Keratinocyte (primary cell): ENCODE data around the gene NR1H2. TPM values are rescaled to one million over a fixed set of nuclear protein-coding genes. Genes with fewer than 3 reads are reported as not detected.

Source experiments
- DNase-seq: peaks from one replicate; pipeline ENCODE4 v3.0.0-alpha.2; 2011; ENCODE audit warnings: low read depth, missing footprints, low spot score
- FAIRE-seq: peaks from 2 replicates; lab custom pipeline; 2011; peaks lifted over from hg19 to GRCh38; lab: Jason Lieb, UNC
- H2AFZ ChIP-seq: 2 replicates; pipeline ENCODE4 v1.6.0; 2012; ENCODE audit warnings: low read length, control low read depth, inconsistent platforms; ENCODE audit not compliant: control insufficient read depth
- H3K27ac ChIP-seq: 2 replicates; pipeline ENCODE4 v1.5.1; 2011; ENCODE audit warnings: low read length; ENCODE audit not compliant: control insufficient read depth, insufficient read depth
- H3K27me3 ChIP-seq: 3 replicates; pipeline ENCODE4 v1.6.0; 2011; ENCODE audit warnings: low read length; ENCODE audit not compliant: control insufficient read depth, insufficient read depth; ENCODE audit errors: extremely low read depth
- H3K36me3 ChIP-seq, 2 experiments: 2 replicates in 1 of 2; 3 replicates in 1 of 2; pipeline ENCODE4 v1.5.1; 2011; ENCODE audit warnings: low read length in 2 of 2, mild to moderate bottlenecking in 1 of 2; ENCODE audit not compliant: control insufficient read depth in 2 of 2, insufficient read depth in 2 of 2; ENCODE audit errors: extremely low read depth in 1 of 2
- H3K4me1 ChIP-seq: 3 replicates; pipeline ENCODE4 v1.5.1; 2011; ENCODE audit warnings: low read length; ENCODE audit not compliant: control insufficient read depth, insufficient read depth; ENCODE audit errors: extremely low read depth
- H3K4me2 ChIP-seq: 3 replicates; pipeline ENCODE4 v1.6.0; 2011; ENCODE audit warnings: low read depth, low read length; ENCODE audit not compliant: control insufficient read depth, insufficient read depth; ENCODE audit errors: extremely low read depth
- H3K4me3 ChIP-seq, 3 experiments: fragments of 200-600 bp in 1 of 3; sonication (generic) in 1 of 3; 2 replicates in 2 of 3; 3 replicates in 1 of 3; pipeline ENCODE4 v1.5.1; 2011 to 2016; ENCODE audit warnings: low read length in 3 of 3, mild to moderate bottlenecking in 3 of 3, control low read depth in 2 of 3, inconsistent platforms in 1 of 3, low read depth in 1 of 3, mixed read lengths in 1 of 3, mixed run types in 1 of 3, moderate library complexity in 1 of 3; ENCODE audit not compliant: control insufficient read depth in 2 of 3, insufficient read depth in 2 of 3; ENCODE audit errors: extremely low read depth in 1 of 3
- H3K79me2 ChIP-seq: 2 replicates; pipeline ENCODE4 v1.6.0; 2012; ENCODE audit warnings: low read length; ENCODE audit not compliant: control insufficient read depth, insufficient read depth
- H3K9ac ChIP-seq: 3 replicates; pipeline ENCODE4 v1.6.0; 2011; ENCODE audit warnings: low read length; ENCODE audit not compliant: control insufficient read depth, insufficient read depth; ENCODE audit errors: extremely low read depth
- H3K9me1 ChIP-seq: 3 replicates; pipeline ENCODE4 v1.6.0; 2011; ENCODE audit warnings: low read length; ENCODE audit not compliant: control insufficient read depth, insufficient read depth; ENCODE audit errors: extremely low read depth
- H3K9me3 ChIP-seq: 2 replicates; pipeline ENCODE4 v1.5.1; 2012; ENCODE audit warnings: low read depth, low read length; ENCODE audit not compliant: control insufficient read depth
- H4K20me1 ChIP-seq: 3 replicates; pipeline ENCODE4 v1.6.0; 2011; ENCODE audit warnings: low read length; ENCODE audit not compliant: control insufficient read depth, insufficient read depth; ENCODE audit errors: extremely low read depth
- EZH2 ChIP-seq: IDR thresholded peaks from one replicate; pipeline ENCODE4 v1.6.1; 2012; ENCODE audit warnings: inconsistent platforms, mild to moderate bottlenecking, low read length, moderate library complexity
- dilution Hi-C: fragments of 300-500 bp; cut with MboI; formaldehyde crosslinking; loops from one replicate; pipeline ENCODE4 v1.7.0; 2020; ENCODE audit warnings: low sequenced_read_pairs; ENCODE audit not compliant: extremely low pct_ligation_motif_present
- polyA plus RNA-seq, 5 experiments: library from polyadenylated mRNA; depleted of rRNA in 3 of 5; stranded (reverse) in 3 of 5; stranded (forward) in 1 of 5; unstranded in 1 of 5; fragments of >200 nt; gene quantifications; 1 replicate in 1 of 5; 2 replicates in 3 of 5; 3 replicates in 1 of 5; pipeline versions ENCODE4 v1.2.1 to v1.2.3, GENCODE V29; 2011 to 2012; ENCODE audit warnings: missing spikeins in 2 of 5, low read depth in 1 of 5, low replicate concordance in 1 of 5
- TF ChIP-seq, protein P1 (sequence below), 3 experiments: IDR thresholded peaks in 1 of 3; conservative IDR thresholded peaks in 1 of 3; optimal IDR thresholded peaks in 1 of 3; 2 replicates in 2 of 3; 3 replicates in 1 of 3; pipeline versions ENCODE3 to v1.5.1; 2011; ENCODE audit warnings: low read length in 3 of 3, mild to moderate bottlenecking in 3 of 3, moderate library complexity in 2 of 3, control low read depth in 1 of 3, inconsistent platforms in 1 of 3; ENCODE audit not compliant: insufficient read depth in 2 of 3; ENCODE audit errors: extremely low read depth in 1 of 3

The NR1H2 gene
- polyA plus RNA-seq, 1 donor (not counting 4 experiments of a cell fraction or from before 2014, with no cell fraction given) = 19.5 TPM

DNA sequence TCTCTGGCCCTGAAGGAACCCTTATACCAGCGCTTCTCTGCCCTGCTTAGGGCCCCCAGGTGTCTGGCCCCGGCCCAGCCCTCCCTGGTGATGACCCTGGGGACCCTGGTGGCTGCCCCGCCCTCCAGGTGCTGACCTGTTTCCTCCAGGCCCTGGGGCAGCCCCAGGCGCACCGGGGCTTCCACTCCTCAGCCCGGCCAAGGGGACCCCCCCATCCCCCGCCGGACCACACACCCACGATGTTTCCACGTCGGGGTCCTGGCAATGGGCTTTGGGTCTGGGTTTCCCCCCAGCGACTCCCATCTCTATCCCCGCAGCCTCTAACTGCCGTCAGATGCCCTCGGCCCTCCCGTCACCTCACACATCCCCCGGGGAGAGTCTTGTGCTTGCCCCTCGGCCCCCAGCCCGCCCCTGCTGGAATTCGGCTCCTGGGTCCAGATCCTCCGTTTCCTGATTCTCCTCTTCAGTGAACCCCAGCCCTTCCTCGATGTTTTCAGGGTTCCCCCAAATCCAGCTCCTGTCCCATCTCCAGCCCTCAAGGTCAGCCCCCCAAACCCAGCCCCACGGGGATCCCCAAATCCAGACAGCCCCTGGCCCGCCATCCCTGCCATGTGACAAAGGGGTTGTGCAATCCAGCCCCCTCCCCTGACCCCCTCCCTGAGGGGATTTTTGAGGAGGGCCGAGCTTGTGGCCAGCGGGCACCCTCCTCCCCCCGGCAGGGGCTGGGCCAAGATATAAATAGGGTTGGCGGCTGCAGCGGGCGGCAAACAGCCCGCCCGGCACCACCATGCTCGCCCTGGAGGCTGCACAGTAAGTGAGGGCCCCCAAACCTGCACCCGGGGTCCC is 42.1 kb downstream of the NR1H2 start, which contains the start of gene SPIB:
SPIB (plus strand) TSS at position 763 of the 846 bp plus-strand sequence; CDS start at position 788, 25 bp downstream.
- Histone ChIP-seq H3K9me3 (no peaks in the 10 kb centered on the region), H3K27ac (no peak within 1 kb of the TSS), H3K9me1 (no peaks in the 10 kb centered on the region), H3K4me2 (no peak within 1 kb of the TSS), H3K9ac (no peak within 1 kb of the TSS), H3K36me3 (peaks cover 1 to 4% of the 10 kb centered on the region in 2 experiments), H4K20me1 (no peaks in the 10 kb centered on the region), H3K79me2 (no peaks in the 10 kb centered on the region), H2AFZ (peak within 1 kb of the TSS; percentile 24), H3K4me3 (no peak within 1 kb of the TSS), H3K4me1 (no peaks in the 10 kb centered on the region), H3K27me3 (peaks cover 18% of the 10 kb centered on the region)
- dilution Hi-C loops = no loop called here
- no peak for FAIRE-seq
- TF ChIP-seq EZH2 = no peak
- TF ChIP-seq, protein P1, sequence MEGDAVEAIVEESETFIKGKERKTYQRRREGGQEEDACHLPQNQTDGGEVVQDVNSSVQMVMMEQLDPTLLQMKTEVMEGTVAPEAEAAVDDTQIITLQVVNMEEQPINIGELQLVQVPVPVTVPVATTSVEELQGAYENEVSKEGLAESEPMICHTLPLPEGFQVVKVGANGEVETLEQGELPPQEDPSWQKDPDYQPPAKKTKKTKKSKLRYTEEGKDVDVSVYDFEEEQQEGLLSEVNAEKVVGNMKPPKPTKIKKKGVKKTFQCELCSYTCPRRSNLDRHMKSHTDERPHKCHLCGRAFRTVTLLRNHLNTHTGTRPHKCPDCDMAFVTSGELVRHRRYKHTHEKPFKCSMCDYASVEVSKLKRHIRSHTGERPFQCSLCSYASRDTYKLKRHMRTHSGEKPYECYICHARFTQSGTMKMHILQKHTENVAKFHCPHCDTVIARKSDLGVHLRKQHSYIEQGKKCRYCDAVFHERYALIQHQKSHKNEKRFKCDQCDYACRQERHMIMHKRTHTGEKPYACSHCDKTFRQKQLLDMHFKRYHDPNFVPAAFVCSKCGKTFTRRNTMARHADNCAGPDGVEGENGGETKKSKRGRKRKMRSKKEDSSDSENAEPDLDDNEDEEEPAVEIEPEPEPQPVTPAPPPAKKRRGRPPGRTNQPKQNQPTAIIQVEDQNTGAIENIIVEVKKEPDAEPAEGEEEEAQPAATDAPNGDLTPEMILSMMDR (optimal IDR thresholded peaks at IDR 0.05 in 1 of 3, IDR thresholded peaks at IDR 0.05 in 1 of 3, conservative IDR thresholded peaks at IDR 0.05 in 1 of 3; ENCODE audit: extremely low read depth in 1 of 3, insufficient read depth in 2 of 3, low read length in 3 of 3) = no peak
- DNase-seq = no peak

DNA sequence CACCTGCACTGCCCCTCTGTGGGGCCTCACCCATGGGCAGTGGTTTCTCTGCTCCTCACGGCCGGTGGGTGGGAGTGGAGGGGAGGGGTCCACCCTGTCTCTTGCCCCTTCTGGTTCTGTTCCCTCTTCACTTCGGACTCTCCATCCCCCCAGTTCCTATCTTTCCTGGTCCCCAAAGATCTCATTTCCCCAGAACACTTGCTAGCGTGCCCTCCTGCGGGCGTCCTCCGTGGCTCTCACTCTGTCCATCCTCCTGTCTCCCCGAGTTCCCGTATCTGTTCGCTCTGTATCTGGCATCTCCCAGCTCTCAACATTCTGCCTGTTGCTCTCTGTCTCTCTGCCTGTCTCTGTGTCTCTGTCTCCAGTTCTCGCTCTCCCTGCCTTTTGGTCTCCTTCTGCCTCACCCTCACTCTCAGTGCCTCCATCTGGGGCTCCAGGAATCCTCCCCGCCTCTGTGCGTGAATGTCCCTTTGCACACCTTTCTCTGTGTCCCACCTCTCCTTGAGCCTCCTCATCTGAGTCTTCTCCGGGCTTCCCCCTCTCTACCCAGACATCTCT is 42.8 kb downstream of the NR1H2 start:
- H3K36me3 ChIP-seq = peaks cover 0 to 1% of the 10 kb centered on the region in 2 experiments
- no peaks in the 10 kb centered on the region for H3K9me3 ChIP-seq
- FAIRE-seq (no peak), DNase-seq (no peak)
- H3K4me2 ChIP-seq = no peak overlapping the region
- dilution Hi-C loops = no loop called here
- H3K27me3 ChIP-seq = peaks cover 18% of the 10 kb centered on the region
- H3K4me1 ChIP-seq = no peaks in the 10 kb centered on the region
- H3K9me1 ChIP-seq = no peaks in the 10 kb centered on the region
- TF ChIP-seq, protein P1 (optimal IDR thresholded peaks at IDR 0.05 in 1 of 3, IDR thresholded peaks at IDR 0.05 in 1 of 3, conservative IDR thresholded peaks at IDR 0.05 in 1 of 3; ENCODE audit: extremely low read depth in 1 of 3, insufficient read depth in 2 of 3, low read length in 3 of 3) = no peak
- no peak for TF ChIP-seq EZH2
- no peak overlapping the region for H3K27ac ChIP-seq
- no peaks in the 10 kb centered on the region for H4K20me1 ChIP-seq
- no peak overlapping the region for H3K9ac ChIP-seq
- no peak overlapping the region for H3K4me3 ChIP-seq
- H3K79me2 ChIP-seq = no peaks in the 10 kb centered on the region
- peak overlapping the region; percentile 24 for H2AFZ ChIP-seq
